ENCODE data around the gene DNAJC28.

DNA sequence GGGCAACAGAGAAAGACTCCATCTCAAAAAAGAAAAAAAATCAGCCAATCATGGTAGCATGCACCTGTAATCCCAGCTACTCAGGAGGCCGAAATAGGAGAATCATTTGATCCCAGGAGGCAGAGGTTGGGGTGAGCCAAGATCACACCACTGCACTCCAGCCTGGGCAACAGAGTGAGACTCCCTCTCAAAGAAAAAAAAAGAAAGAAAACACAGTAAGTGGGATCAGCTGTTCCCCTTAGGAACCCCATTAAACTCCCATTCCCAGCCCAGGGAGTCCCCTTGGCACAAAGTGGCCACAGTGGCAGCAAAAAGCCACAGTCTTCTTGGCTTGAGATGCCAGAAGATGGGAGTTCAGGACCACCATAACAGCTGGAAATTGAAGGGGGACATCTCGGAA lies 20.8 kb downstream of the DNAJC28 start:
- TF ChIP-seq YY1 (IDR thresholded peaks at IDR 0.05; ENCODE audit: low read depth) (no peak), EP300 (IDR thresholded peaks at IDR 0.05; ENCODE audit: borderline replicate concordance) (no peak), TAF1 (IDR thresholded peaks at IDR 0.05; ENCODE audit: low read depth) (no peak), NFIC (IDR thresholded peaks at IDR 0.05) (no peak), USF1 (IDR thresholded peaks at IDR 0.05) (no peak), ZBTB7A (IDR thresholded peaks at IDR 0.05; ENCODE audit: low read depth) (no peak)

Measured in Ishikawa (cell line).